HG03432 (cell line): ENCODE measurements around the gene SELENOM.

Experiments
- ATAC-seq: cut with Tn5 transposase; IDR thresholded peaks from one replicate; pipeline ENCODE4 v1.9.1; 2021; ENCODE audit warnings: mild to moderate bottlenecking, moderate library complexity; ENCODE audit not compliant: unreplicated experiment

The SELENOM gene, protein sequence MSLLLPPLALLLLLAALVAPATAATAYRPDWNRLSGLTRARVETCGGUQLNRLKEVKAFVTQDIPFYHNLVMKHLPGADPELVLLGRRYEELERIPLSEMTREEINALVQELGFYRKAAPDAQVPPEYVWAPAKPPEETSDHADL

GRCh38 chr22:31107178-31107893 is at the start of gene SELENOM:
Gene SELENOM (minus strand): TSS chr22:31107568. CDS start chr22:31107505, 63 bp downstream.
- peak; percentile 87 for ATAC-seq

- ATAC-seq: no peak
Measured at GRCh38 chr22:31155422-31155821, 48.1 kb upstream of the SELENOM start.

DNA sequence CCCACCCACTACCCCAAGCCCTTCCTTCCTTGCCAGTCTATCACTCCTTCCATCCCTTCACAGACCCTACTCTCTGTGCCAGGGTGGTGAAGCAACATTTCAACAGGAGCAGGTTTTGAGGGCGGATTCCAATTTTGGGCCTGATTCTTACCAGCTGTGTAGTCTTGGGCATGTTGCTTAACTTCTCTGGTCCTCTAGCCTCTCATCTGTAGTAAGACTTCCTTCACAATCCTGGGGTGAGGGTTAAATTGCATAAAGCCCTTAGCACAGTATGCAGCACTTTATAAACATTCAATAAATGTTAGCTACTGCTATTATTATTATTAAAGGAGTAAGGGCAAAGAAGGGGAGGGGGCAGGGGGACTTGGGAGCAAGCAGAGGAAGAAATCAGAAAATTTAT is 47.6 kb upstream of the SELENOM start:
- no peak for ATAC-seq

GRCh38 chr22:31153357-31153756 is 46.0 kb upstream of the SELENOM start:
- ATAC-seq: no peak

- ATAC-seq: no peak
Measured at GRCh38 chr22:31151872-31152271, 44.5 kb upstream of the SELENOM start.

DNA sequence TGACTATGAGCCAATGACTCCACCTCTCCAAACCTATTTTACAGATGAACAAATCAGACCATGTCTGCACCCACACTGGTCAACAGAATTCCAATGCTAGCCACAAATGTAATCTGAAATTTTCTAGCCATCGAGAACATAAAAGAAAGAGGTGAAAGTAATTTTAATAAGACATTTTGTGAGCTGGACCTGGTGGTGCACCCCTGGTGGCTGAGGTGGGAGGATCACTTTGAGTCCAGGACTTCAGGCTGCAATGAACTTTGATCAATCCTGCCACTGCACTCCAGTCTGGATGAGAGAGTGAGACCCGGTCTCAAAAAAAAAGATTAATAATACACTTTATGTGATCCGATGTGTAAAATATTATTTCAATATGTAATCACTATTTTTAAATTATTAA is 43.2 kb upstream of the SELENOM start:
- ATAC-seq: no peak

- ATAC-seq: no peak
Measured at GRCh38 chr22:31148953-31149627, 41.7 kb upstream of the SELENOM start.

DNA sequence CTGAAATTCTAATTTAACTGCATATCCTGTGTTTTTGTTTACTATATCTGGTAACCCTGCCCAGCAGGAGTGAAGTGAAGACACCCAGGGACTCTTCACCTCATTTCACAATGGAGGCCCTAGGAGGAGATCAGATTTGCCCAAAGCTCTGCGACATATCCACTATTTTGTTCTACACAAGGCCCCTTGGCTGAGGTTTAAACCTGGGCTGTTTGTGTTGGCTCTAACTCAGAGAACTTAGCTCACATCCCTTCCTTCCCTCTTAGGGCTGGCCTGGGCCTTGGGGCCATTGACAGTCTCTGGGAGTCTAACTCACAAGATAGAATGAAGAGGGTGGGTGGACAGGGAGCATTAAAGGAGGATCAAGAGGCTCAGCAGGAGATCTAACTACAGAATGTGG is 41.1 kb upstream of the SELENOM start:
- no peak for ATAC-seq

GRCh38 chr22:31144223-31144622 is 36.9 kb upstream of the SELENOM start:
- ATAC-seq: no peak

GRCh38 chr22:31143537-31143936 is 36.2 kb upstream of the SELENOM start:
- no peak for ATAC-seq

GRCh38 chr22:31143038-31143437 is 35.7 kb upstream of the SELENOM start:
- no peak for ATAC-seq

GRCh38 chr22:31142285-31142684 is 34.9 kb upstream of the SELENOM start:
- no peak for ATAC-seq

GRCh38 chr22:31141551-31141950 is 34.2 kb upstream of the SELENOM start:
- no peak for ATAC-seq

GRCh38 chr22:31140746-31141145 is 33.4 kb upstream of the SELENOM start:
- no peak for ATAC-seq

GRCh38 chr22:31139866-31140716 is 32.7 kb upstream of the SELENOM start, which contains the start of gene PLA2G3:
Gene PLA2G3 (minus strand): TSS chr22:31140508. CDS start chr22:31140354, 154 bp downstream.
- ATAC-seq: no peak

DNA sequence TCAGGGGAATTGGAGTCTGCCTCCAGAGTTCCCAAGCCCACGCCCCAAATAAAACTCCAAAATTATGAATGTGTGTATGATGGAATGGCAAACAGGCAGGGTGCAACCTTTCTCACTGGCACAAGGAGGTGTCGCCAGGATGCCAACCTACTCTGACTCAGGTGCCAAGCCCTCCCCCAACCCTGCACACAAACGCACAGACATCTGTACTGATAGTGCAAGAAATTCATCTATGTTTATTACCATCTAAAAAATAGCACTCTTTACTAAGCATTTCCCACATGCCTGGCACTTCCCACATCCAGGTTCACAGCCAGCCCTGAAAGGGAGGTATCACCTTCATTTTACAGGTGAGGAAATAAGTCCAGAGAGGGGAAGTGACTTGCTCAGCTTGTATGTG is 31.7 kb upstream of the SELENOM start:
- ATAC-seq: no peak

DNA sequence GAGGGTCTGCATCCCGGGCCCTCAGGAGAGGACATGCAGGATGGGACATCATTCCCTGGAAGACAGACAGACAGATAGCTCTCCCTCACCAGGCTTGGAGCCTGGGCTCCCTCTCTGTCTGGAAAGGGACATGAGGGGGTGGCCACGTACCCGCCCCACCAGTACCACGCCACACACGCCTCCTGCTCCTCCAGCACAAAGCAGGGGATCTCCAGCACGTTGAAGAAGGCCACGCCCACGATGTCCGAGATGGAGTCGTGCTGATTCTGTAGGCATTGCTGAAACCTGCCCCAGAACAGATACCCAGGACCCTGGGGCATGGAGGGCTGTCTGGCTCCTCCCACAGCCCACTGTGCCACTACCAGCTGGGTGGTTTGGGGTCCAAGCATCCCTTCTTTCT is 30.8 kb upstream of the SELENOM start:
- ATAC-seq: no peak

- ATAC-seq: no peak
Measured at GRCh38 chr22:31137721-31138120, 30.4 kb upstream of the SELENOM start.

- no peak for ATAC-seq
Measured at GRCh38 chr22:31136711-31137110, 29.3 kb upstream of the SELENOM start.

DNA sequence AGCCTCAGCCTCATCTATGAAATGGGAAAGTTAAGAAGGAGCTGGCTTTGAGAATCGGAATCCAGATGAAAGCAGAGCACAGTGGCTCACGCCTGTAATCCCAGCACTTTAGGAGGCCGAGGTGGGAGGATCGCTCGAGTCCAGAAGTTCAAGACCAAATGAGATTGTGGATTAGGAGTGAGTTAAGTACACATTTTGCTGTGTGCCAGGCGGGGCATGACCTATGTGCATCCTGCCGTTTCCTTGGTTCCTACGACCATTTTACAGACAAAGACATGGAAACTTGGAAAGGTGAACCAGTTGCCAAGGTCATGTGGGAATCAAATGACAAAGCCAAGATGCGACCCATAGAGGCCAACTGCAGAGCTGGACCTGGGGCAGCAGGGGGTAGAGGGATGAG is 28.8 kb upstream of the SELENOM start:
- no peak for ATAC-seq

DNA sequence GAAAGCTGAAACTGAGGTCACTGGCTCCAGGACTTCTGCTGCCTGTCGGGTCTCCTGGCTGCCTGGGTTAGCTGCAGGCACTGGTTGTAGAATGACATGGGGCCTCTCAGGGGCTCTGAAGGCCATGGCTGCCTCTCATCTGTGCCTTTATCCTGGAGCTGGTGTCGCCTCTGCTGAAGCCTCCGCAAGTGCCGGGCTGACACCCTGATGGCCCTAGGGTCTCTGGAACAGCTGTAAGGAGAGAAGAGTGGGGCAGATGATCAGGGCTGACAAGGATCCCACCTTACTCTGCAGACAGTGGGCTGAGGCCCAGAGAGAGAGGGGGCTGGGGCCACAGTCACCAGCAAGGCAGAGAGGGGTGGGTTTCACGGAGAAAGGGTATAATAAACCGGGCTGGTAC is 28.3 kb upstream of the SELENOM start:
- ATAC-seq: no peak
